B cell (primary cell): ENCODE data around the gene LASP1. TPM values are rescaled to one million over a fixed set of nuclear protein-coding genes. Genes with fewer than 3 reads are reported as not detected.

Source experiments
- ATAC-seq: fragments of 200-7000 bp; cut with Tn5 transposase; one replicate; pipeline ENCODE4 v1.10.0; 2021; ENCODE audit warnings: low read depth, mild to moderate bottlenecking, moderate number of reproducible peaks, moderate library complexity
- CTCF ChIA-PET: fragments of 350-600 bp; sonication (Branson Sonifier 250); formaldehyde crosslinking; loops from one replicate; lab custom pipeline; 2021; ENCODE audit warnings: antibody characterized with exemption, inconsistent platforms; lab: Charles Lee
- POLR2A ChIA-PET: fragments of 350-600 bp; sonication (Branson Sonifier 250); formaldehyde crosslinking; loops from one replicate; lab custom pipeline; 2021; ENCODE audit warnings: antibody characterized with exemption; lab: Charles Lee
- DNase-seq: peaks from one replicate; pipeline ENCODE4 v3.0.0; 2013
- H2AFZ ChIP-seq: 2 replicates; pipeline ENCODE4 v1.6.1; 2012; ENCODE audit warnings: mild to moderate bottlenecking, low read depth, low read length; ENCODE audit not compliant: insufficient read depth, poor library complexity, severe bottlenecking
- H3K27ac ChIP-seq, 2 donors: 1 replicate in 1 of 2; 2 replicates in 1 of 2; pipeline ENCODE4 v1.5.1; 2012 to 2013; ENCODE audit warnings: low read length in 2 of 2, mild to moderate bottlenecking in 2 of 2, moderate library complexity in 1 of 2
- H3K27me3 ChIP-seq, 4 experiments: fragments of 200-600 bp in 1 of 4; sonication (generic) in 1 of 4; replicated peaks in 1 of 4; 1 replicate in 2 of 4; 2 replicates in 2 of 4; pipeline versions ENCODE4 v1.6.1 to v1.7.0; 2013 to 2016; ENCODE audit warnings: low read length in 3 of 4, mild to moderate bottlenecking in 2 of 4, mixed read lengths in 1 of 4, moderate library complexity in 1 of 4; ENCODE audit not compliant: insufficient read depth in 4 of 4, control insufficient read depth in 3 of 4; ENCODE audit errors: control extremely low read depth in 1 of 4
- H3K36me3 ChIP-seq, 2 experiments: replicated peaks in 1 of 2; 1 replicate in 1 of 2; 2 replicates in 1 of 2; pipeline versions ENCODE4 v1.6.1 to v1.7.1; 2013; ENCODE audit warnings: low read length in 1 of 2; ENCODE audit not compliant: insufficient read depth in 2 of 2, control insufficient read depth in 1 of 2; ENCODE audit errors: control extremely low read depth in 1 of 2, extremely low read depth in 1 of 2
- H3K4me1 ChIP-seq, 2 donors: fragments of 200-600 bp in 1 of 2; sonication (generic) in 1 of 2; 1 replicate in 1 of 2; 2 replicates in 1 of 2; pipeline versions ENCODE4 v1.5.1 to v1.6.1; 2013 to 2017; ENCODE audit warnings: low read length in 2 of 2; ENCODE audit not compliant: control insufficient read depth in 2 of 2, insufficient read depth in 2 of 2
- H3K4me2 ChIP-seq: replicated peaks from 2 replicates; pipeline ENCODE3; 2012; ENCODE audit warnings: mild to moderate bottlenecking, low read depth, low read length; ENCODE audit not compliant: poor library complexity, severe bottlenecking
- H3K4me3 ChIP-seq, 5 experiments: fragments of 200-600 bp in 1 of 5; sonication (generic) in 1 of 5; 1 replicate in 3 of 5; 2 replicates in 2 of 5; pipeline versions ENCODE4 v1.5.1 to v1.7.0; 2011 to 2016; ENCODE audit warnings: low read length in 4 of 5, mild to moderate bottlenecking in 4 of 5, low read depth in 2 of 5, control low read depth in 1 of 5, moderate library complexity in 1 of 5; ENCODE audit not compliant: insufficient read depth in 1 of 5; ENCODE audit errors: control extremely low read depth in 1 of 5, extremely low read depth in 1 of 5
- H3K79me2 ChIP-seq: fragments of 200-600 bp; sonication (generic); one replicate; pipeline ENCODE4 v1.6.0; 2016; ENCODE audit warnings: low read length; ENCODE audit not compliant: control insufficient read depth, insufficient read depth
- H3K9ac ChIP-seq: fragments of 200-600 bp; sonication (generic); 2 replicates; pipeline ENCODE4 v1.6.1; 2017; ENCODE audit warnings: mild to moderate bottlenecking, low read length, moderate library complexity
- H3K9me3 ChIP-seq, 3 donors: one replicate each; pipeline versions ENCODE4 v1.6.1 to v1.7.1; 2013; ENCODE audit warnings: low read length in 2 of 3; ENCODE audit not compliant: control insufficient read depth in 2 of 3, insufficient read depth in 1 of 3; ENCODE audit errors: control extremely low read depth in 1 of 3
- H4K20me1 ChIP-seq: 2 replicates; pipeline ENCODE4 v1.6.0; 2012; ENCODE audit warnings: mild to moderate bottlenecking, low read length; ENCODE audit not compliant: insufficient read depth, control insufficient read depth, poor library complexity, severe bottlenecking
- H3K27ac Mint-ChIP-seq: one replicate; pipeline ENCODE4 v1.8.0; 2021; ENCODE audit warnings: mixed read lengths
- H3K27me3 Mint-ChIP-seq: one replicate; pipeline ENCODE4 v1.8.0; 2021; ENCODE audit warnings: mixed read lengths
- H3K4me1 Mint-ChIP-seq: one replicate; pipeline ENCODE4 v1.8.0; 2021; ENCODE audit warnings: mixed read lengths
- H3K4me3 Mint-ChIP-seq: one replicate; pipeline ENCODE4 v1.8.0; 2021; ENCODE audit warnings: mixed read lengths
- H3K9me3 Mint-ChIP-seq: one replicate; pipeline ENCODE4 v1.8.0; 2022; ENCODE audit warnings: mixed read lengths; ENCODE audit not compliant: insufficient read depth
- EZH2 ChIP-seq: IDR thresholded peaks from 2 replicates; pipeline ENCODE4 v1.6.1; 2012; ENCODE audit warnings: borderline replicate concordance, low read depth, mild to moderate bottlenecking, moderate library complexity, low read length; ENCODE audit not compliant: insufficient read depth, poor library complexity, severe bottlenecking
- WGBS: methylation state at CpG from one replicate; pipeline ENCODE4 v1.1.5; 2013; ENCODE audit warnings: missing lambda C conversion rate; ENCODE audit not compliant: insufficient coverage; 5-methylcytosine and 5-hydroxymethylcytosine counted together
- intact Hi-C: fragments of 100-400 bp; cut with micrococcal nuclease; formaldehyde crosslinking; loops from one replicate; pipeline ENCODE4 v1.10.0; 2022
- polyA plus RNA-seq: library from polyadenylated mRNA; depleted of rRNA; stranded (reverse); fragments of >200 nt; gene quantifications from 2 replicates; pipeline ENCODE4 v1.2.3, GENCODE V29; 2012
- total RNA-seq, 2 donors: library from RNA; stranded (reverse); fragments of 120-200 nt in 1 of 2; gene quantifications; 1 replicate in 1 of 2; 2 replicates in 1 of 2; pipeline versions ENCODE4 v1.2.3 to v1.2.4, GENCODE V29; 2013 to 2022
- TF ChIP-seq, protein P1 (sequence below): fragments of 200-600 bp; IDR thresholded peaks from one replicate; pipeline ENCODE4 v1.8.0; 2022; ENCODE audit warnings: antibody characterized with exemption, mild to moderate bottlenecking

The LASP1 gene
- total and polyA plus RNA-seq, 2 donors (not counting 1 experiment from before 2014, with no cell fraction given) = 51.6 to 125 TPM

DNA sequence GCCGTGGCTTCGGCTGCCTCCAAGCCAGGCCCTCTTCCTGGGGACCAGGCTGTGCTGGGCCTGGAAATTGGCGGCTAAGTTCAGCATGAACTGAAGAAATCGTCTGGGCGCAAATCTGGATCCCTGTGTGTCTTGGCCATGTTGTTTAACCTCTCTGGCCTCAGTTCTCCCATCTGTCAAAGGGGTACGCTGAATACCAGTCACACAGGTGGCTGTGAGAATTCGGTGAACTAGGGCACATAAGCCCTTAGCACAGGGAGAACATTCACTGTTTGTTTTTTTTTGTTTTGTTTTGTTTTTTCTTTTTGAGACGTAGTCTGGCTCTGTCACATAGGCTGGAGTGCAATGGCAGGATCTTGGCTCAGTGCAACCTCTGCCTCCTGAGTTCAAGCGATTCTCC, 19.0 kb downstream of the LASP1 start:
- H3K9ac ChIP-seq = no peak overlapping the region
- peaks cover 23 to 61% of the 10 kb centered on the region in 2 donors for H3K4me1 ChIP-seq
- H3K4me1 Mint-ChIP-seq = peaks cover 38% of the 10 kb centered on the region
- no peak overlapping the region for H3K4me3 ChIP-seq
- no peak overlapping the region for H3K4me3 Mint-ChIP-seq
- no peak overlapping the region for H3K27ac Mint-ChIP-seq
- ChIA-PET CTCF (interaction anchor here (1.6 kb wide), 1 partner anchor 11 kb away, joined by 3 read pairs; no protein-coding TSS in a partner anchor), POLR2A (no interaction called here)
- H2AFZ ChIP-seq = no peak overlapping the region
- TF ChIP-seq EZH2 = no peak
- TF ChIP-seq, protein P1, sequence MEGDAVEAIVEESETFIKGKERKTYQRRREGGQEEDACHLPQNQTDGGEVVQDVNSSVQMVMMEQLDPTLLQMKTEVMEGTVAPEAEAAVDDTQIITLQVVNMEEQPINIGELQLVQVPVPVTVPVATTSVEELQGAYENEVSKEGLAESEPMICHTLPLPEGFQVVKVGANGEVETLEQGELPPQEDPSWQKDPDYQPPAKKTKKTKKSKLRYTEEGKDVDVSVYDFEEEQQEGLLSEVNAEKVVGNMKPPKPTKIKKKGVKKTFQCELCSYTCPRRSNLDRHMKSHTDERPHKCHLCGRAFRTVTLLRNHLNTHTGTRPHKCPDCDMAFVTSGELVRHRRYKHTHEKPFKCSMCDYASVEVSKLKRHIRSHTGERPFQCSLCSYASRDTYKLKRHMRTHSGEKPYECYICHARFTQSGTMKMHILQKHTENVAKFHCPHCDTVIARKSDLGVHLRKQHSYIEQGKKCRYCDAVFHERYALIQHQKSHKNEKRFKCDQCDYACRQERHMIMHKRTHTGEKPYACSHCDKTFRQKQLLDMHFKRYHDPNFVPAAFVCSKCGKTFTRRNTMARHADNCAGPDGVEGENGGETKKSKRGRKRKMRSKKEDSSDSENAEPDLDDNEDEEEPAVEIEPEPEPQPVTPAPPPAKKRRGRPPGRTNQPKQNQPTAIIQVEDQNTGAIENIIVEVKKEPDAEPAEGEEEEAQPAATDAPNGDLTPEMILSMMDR = no peak
- peaks cover 98% of the 10 kb centered on the region for H3K79me2 ChIP-seq
- no peaks in the 10 kb centered on the region for H3K9me3 Mint-ChIP-seq
- DNase-seq = no peak
- peaks cover 0 to 75% of the 10 kb centered on the region in 2 experiments for H3K36me3 ChIP-seq
- H3K4me2 ChIP-seq = no peak overlapping the region
- ATAC-seq = no peak
- intact Hi-C loops = no loop called here
- H3K27ac ChIP-seq = no peak overlapping the region
- no peaks in the 10 kb centered on the region for H3K27me3 ChIP-seq
- H4K20me1 ChIP-seq = peaks cover 99% of the 10 kb centered on the region
- WGBS = 92% methylated on average over 8 of the region's 9 CpGs
- H3K27me3 Mint-ChIP-seq = no peaks in the 10 kb centered on the region
- H3K9me3 ChIP-seq = no peaks in the 10 kb centered on the region

DNA sequence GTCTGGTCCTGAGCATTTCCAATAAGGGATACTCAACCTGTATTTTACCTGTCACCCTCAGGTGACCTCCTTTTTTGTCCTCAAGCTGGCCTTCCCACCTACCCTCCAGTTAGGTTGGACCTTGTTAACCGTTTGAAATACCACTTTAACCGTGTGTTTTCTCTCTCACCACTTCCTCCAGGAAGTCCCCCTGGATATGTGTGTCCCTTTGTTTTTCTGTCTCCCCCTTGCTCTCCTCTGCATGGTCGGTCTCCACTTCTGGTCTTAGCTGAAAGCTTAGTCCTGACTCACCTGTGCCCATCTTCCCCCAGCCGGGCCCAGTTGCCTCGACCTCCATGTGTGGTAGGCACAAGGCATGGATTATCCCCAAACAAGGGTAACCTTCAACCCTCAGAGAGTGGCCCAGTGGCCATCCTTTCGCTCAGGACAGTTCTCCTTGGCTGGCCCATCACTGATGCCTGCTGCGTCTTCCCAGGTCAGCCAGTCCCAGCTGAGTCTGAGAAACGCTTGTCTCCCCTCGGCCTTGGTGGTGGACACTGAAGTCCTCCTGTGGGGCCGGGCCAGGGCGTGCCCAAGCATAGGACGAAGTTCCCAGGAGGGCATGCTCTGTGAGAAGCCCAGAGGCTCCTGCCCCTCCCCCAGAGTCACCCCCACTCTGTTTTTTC, 20.0 kb downstream of the LASP1 start:
- H3K9ac ChIP-seq = no peak overlapping the region
- H3K4me3 ChIP-seq = no peak overlapping the region
- no peaks in the 10 kb centered on the region for H3K27me3 Mint-ChIP-seq
- no peaks in the 10 kb centered on the region for H3K9me3 ChIP-seq
- intact Hi-C loops = no loop called here
- peaks cover 98% of the 10 kb centered on the region for H3K79me2 ChIP-seq
- H3K36me3 ChIP-seq = peaks cover 0 to 77% of the 10 kb centered on the region in 2 experiments
- no peak for TF ChIP-seq EZH2
- TF ChIP-seq, protein P1 = no peak
- WGBS = 81% methylated on average over 8 of the region's 12 CpGs
- no peak overlapping the region for H2AFZ ChIP-seq
- no peak overlapping the region for H3K4me3 Mint-ChIP-seq
- peaks cover 19 to 51% of the 10 kb centered on the region in 2 donors for H3K4me1 ChIP-seq
- no peak overlapping the region for H3K27ac Mint-ChIP-seq
- peak overlapping the region in 1 of 2 donors; percentile 62 for H3K27ac ChIP-seq
- peaks cover 33% of the 10 kb centered on the region for H3K4me1 Mint-ChIP-seq
- H3K9me3 Mint-ChIP-seq = no peaks in the 10 kb centered on the region
- H3K4me2 ChIP-seq = no peak overlapping the region
- POLR2A ChIA-PET = no interaction called here
- DNase-seq (no peak), ATAC-seq (no peak)
- CTCF ChIA-PET = no interaction called here
- peaks cover 91% of the 10 kb centered on the region for H4K20me1 ChIP-seq
- H3K27me3 ChIP-seq = no peaks in the 10 kb centered on the region
